ENCODE results near the gene DBI.

DNA sequence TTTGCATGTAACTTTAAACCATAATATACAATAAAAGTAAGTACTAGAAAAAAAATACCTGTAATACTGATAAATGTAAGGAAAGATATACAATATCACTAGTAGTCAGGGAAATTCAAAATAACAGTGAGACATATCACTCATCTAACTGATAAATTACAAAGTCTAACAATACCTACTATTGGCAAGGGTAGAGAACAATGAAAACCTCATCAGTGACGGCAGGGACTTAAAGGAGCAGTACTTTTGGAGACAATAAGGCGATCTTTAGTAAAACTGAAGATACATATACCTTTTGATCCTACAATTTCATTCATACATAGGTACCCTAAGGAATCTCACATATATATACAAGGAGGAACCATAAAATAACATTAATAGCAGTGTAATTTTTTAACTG, 25.1 kb upstream of the DBI start:
- TF ChIP-seq, protein P1, sequence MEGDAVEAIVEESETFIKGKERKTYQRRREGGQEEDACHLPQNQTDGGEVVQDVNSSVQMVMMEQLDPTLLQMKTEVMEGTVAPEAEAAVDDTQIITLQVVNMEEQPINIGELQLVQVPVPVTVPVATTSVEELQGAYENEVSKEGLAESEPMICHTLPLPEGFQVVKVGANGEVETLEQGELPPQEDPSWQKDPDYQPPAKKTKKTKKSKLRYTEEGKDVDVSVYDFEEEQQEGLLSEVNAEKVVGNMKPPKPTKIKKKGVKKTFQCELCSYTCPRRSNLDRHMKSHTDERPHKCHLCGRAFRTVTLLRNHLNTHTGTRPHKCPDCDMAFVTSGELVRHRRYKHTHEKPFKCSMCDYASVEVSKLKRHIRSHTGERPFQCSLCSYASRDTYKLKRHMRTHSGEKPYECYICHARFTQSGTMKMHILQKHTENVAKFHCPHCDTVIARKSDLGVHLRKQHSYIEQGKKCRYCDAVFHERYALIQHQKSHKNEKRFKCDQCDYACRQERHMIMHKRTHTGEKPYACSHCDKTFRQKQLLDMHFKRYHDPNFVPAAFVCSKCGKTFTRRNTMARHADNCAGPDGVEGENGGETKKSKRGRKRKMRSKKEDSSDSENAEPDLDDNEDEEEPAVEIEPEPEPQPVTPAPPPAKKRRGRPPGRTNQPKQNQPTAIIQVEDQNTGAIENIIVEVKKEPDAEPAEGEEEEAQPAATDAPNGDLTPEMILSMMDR (IDR thresholded peaks at IDR 0.05 in 2 of 3, conservative IDR thresholded peaks at IDR 0.05 in 1 of 3; ENCODE audit: borderline replicate concordance in 1 of 3, insufficient read depth in 1 of 3, low read depth in 2 of 3, low read length in 2 of 3) = no peak
- TF ChIP-seq CBX3 (IDR thresholded peaks at IDR 0.05; ENCODE audit: low read depth) = no peak
- no peak for TF ChIP-seq RAD21 (IDR thresholded peaks at IDR 0.05; ENCODE audit: low read depth)
- no peak for TF ChIP-seq ZNF274 (IDR thresholded peaks at IDR 0.05; ENCODE audit: low read depth, low read length)
- TF ChIP-seq, protein P2, sequence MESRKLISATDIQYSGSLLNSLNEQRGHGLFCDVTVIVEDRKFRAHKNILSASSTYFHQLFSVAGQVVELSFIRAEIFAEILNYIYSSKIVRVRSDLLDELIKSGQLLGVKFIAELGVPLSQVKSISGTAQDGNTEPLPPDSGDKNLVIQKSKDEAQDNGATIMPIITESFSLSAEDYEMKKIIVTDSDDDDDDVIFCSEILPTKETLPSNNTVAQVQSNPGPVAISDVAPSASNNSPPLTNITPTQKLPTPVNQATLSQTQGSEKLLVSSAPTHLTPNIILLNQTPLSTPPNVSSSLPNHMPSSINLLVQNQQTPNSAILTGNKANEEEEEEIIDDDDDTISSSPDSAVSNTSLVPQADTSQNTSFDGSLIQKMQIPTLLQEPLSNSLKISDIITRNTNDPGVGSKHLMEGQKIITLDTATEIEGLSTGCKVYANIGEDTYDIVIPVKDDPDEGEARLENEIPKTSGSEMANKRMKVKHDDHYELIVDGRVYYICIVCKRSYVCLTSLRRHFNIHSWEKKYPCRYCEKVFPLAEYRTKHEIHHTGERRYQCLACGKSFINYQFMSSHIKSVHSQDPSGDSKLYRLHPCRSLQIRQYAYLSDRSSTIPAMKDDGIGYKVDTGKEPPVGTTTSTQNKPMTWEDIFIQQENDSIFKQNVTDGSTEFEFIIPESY (IDR thresholded peaks at IDR 0.05; ENCODE audit: extremely low read depth, insufficient replicate concordance, low read length) = no peak
- TF ChIP-seq MAX (IDR thresholded peaks at IDR 0.05) = no peak
- TF ChIP-seq YY1 (IDR thresholded peaks at IDR 0.05; ENCODE audit: extremely low read depth, insufficient replicate concordance, low read depth, low read length) = no peak
- no peak for TF ChIP-seq POLR2AphosphoS5 (IDR thresholded peaks at IDR 0.05; ENCODE audit: low read depth, low read length)
- TF ChIP-seq CEBPB (IDR thresholded peaks at IDR 0.05; ENCODE audit: low read depth) = no peak

Data from HCT116 (cell line).